GM23338 (cell line): Measurements from ENCODE around the gene SREK1IP1.

Experiments used
- CREB1 ChIP-seq: fragments of 250-450 bp; sonication (Bioruptor Pico); IDR thresholded peaks from 2 replicates; pipeline ENCODE4 v1.5.0; 2020; ENCODE audit warnings: low read depth, mild to moderate bottlenecking, moderate library complexity
- EZH2 ChIP-seq: fragments of 200-600 bp; sonication (generic); IDR thresholded peaks from one replicate; pipeline ENCODE4 v1.8.0; 2017; ENCODE audit warnings: antibody characterized with exemption, mild to moderate bottlenecking, low read depth; ENCODE audit not compliant: unreplicated experiment
- EZH2phosphoT487 ChIP-seq: fragments of 200-600 bp; sonication (generic); IDR thresholded peaks from one replicate; pipeline ENCODE4 v1.8.1; 2018; ENCODE audit warnings: antibody characterized with exemption; ENCODE audit not compliant: unreplicated experiment
- JUNB ChIP-seq: IDR thresholded peaks from one replicate; pipeline ENCODE4 v1.6.1; 2016; ENCODE audit warnings: antibody characterized with exemption; ENCODE audit not compliant: unreplicated experiment
- NANOG ChIP-seq: IDR thresholded peaks from 2 replicates; pipeline ENCODE4 v1.6.1; 2016; ENCODE audit warnings: antibody characterized with exemption, borderline replicate concordance
- POLR2AphosphoS5 ChIP-seq: IDR thresholded peaks from 2 replicates; pipeline ENCODE4 v1.6.1; 2016; ENCODE audit warnings: antibody characterized with exemption, low read depth
- STAT1 ChIP-seq: IDR thresholded peaks from one replicate; pipeline ENCODE4 v1.6.1; 2016; ENCODE audit warnings: antibody characterized with exemption; ENCODE audit not compliant: unreplicated experiment
- ZNF114 ChIP-seq: fragments of 250-450 bp; sonication (Bioruptor Pico); IDR thresholded peaks from 2 replicates; pipeline ENCODE4 v1.5.0; 2020; ENCODE audit warnings: mild to moderate bottlenecking, moderate library complexity
- ZNF331 ChIP-seq: fragments of 250-450 bp; sonication (Bioruptor Pico); IDR thresholded peaks from 2 replicates; pipeline ENCODE4 v1.5.0; 2020; ENCODE audit warnings: low read depth, mild to moderate bottlenecking, moderate library complexity
- TF ChIP-seq, protein P1 (sequence below), 2 experiments: fragments of 200-600 bp in 1 of 2; sonication (generic) in 1 of 2; conservative IDR thresholded peaks; 2 replicates each; pipeline versions ENCODE4 v1.5.1 to v1.6.1; 2016 to 2017; ENCODE audit warnings: antibody characterized with exemption in 2 of 2, low read depth in 2 of 2, mild to moderate bottlenecking in 2 of 2, moderate library complexity in 1 of 2
- TF ChIP-seq, protein P2 (sequence below): IDR thresholded peaks from 2 replicates; pipeline ENCODE4 v1.6.1; 2016; ENCODE audit warnings: antibody characterized with exemption
- TF ChIP-seq, protein P3 (sequence below): IDR thresholded peaks from one replicate; pipeline ENCODE4 v1.6.1; 2018; ENCODE audit warnings: antibody characterized with exemption; ENCODE audit not compliant: unreplicated experiment
- TF ChIP-seq, protein P4 (sequence below): fragments of 250-450 bp; sonication (Bioruptor Pico); IDR thresholded peaks from 2 replicates; pipeline ENCODE4 v1.5.0; 2020; ENCODE audit warnings: mild to moderate bottlenecking, moderate library complexity

DNA sequence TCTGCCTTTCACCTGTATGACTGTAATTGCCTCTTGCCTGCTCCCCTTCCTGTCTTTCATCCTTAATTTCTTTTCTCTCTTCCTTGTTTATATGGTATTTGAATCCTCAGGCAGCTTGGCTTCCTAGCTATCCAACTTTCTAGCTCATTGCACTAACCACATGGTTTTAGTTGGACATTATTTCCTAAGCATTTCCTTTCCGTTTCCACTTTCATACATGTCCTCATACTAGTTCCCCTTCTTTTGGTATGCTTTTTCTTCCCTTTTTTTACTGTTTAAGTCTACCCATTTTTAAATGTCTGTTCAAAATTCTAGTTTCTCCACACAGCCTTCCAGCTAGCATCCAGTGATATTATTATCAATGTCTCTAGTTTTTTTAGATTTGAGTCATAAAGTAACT lies 6.8 kb upstream of the SREK1IP1 start:
- TF ChIP-seq, protein P1, sequence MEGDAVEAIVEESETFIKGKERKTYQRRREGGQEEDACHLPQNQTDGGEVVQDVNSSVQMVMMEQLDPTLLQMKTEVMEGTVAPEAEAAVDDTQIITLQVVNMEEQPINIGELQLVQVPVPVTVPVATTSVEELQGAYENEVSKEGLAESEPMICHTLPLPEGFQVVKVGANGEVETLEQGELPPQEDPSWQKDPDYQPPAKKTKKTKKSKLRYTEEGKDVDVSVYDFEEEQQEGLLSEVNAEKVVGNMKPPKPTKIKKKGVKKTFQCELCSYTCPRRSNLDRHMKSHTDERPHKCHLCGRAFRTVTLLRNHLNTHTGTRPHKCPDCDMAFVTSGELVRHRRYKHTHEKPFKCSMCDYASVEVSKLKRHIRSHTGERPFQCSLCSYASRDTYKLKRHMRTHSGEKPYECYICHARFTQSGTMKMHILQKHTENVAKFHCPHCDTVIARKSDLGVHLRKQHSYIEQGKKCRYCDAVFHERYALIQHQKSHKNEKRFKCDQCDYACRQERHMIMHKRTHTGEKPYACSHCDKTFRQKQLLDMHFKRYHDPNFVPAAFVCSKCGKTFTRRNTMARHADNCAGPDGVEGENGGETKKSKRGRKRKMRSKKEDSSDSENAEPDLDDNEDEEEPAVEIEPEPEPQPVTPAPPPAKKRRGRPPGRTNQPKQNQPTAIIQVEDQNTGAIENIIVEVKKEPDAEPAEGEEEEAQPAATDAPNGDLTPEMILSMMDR (conservative IDR thresholded peaks at IDR 0.05; ENCODE audit: low read depth in 2 of 2), result no peak
- TF ChIP-seq STAT1 (no peak), ZNF114 (CRISPR knock-in tag) (no peak), POLR2AphosphoS5 (no peak), CREB1 (no peak), EZH2 (no peak), EZH2phosphoT487 (no peak), NANOG (no peak), ZNF331 (no peak), JUNB (no peak)
- TF ChIP-seq, protein P2, sequence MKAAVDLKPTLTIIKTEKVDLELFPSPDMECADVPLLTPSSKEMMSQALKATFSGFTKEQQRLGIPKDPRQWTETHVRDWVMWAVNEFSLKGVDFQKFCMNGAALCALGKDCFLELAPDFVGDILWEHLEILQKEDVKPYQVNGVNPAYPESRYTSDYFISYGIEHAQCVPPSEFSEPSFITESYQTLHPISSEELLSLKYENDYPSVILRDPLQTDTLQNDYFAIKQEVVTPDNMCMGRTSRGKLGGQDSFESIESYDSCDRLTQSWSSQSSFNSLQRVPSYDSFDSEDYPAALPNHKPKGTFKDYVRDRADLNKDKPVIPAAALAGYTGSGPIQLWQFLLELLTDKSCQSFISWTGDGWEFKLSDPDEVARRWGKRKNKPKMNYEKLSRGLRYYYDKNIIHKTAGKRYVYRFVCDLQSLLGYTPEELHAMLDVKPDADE, result no peak
- TF ChIP-seq, protein P3, sequence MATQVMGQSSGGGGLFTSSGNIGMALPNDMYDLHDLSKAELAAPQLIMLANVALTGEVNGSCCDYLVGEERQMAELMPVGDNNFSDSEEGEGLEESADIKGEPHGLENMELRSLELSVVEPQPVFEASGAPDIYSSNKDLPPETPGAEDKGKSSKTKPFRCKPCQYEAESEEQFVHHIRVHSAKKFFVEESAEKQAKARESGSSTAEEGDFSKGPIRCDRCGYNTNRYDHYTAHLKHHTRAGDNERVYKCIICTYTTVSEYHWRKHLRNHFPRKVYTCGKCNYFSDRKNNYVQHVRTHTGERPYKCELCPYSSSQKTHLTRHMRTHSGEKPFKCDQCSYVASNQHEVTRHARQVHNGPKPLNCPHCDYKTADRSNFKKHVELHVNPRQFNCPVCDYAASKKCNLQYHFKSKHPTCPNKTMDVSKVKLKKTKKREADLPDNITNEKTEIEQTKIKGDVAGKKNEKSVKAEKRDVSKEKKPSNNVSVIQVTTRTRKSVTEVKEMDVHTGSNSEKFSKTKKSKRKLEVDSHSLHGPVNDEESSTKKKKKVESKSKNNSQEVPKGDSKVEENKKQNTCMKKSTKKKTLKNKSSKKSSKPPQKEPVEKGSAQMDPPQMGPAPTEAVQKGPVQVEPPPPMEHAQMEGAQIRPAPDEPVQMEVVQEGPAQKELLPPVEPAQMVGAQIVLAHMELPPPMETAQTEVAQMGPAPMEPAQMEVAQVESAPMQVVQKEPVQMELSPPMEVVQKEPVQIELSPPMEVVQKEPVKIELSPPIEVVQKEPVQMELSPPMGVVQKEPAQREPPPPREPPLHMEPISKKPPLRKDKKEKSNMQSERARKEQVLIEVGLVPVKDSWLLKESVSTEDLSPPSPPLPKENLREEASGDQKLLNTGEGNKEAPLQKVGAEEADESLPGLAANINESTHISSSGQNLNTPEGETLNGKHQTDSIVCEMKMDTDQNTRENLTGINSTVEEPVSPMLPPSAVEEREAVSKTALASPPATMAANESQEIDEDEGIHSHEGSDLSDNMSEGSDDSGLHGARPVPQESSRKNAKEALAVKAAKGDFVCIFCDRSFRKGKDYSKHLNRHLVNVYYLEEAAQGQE, result no peak
- TF ChIP-seq, protein P4, sequence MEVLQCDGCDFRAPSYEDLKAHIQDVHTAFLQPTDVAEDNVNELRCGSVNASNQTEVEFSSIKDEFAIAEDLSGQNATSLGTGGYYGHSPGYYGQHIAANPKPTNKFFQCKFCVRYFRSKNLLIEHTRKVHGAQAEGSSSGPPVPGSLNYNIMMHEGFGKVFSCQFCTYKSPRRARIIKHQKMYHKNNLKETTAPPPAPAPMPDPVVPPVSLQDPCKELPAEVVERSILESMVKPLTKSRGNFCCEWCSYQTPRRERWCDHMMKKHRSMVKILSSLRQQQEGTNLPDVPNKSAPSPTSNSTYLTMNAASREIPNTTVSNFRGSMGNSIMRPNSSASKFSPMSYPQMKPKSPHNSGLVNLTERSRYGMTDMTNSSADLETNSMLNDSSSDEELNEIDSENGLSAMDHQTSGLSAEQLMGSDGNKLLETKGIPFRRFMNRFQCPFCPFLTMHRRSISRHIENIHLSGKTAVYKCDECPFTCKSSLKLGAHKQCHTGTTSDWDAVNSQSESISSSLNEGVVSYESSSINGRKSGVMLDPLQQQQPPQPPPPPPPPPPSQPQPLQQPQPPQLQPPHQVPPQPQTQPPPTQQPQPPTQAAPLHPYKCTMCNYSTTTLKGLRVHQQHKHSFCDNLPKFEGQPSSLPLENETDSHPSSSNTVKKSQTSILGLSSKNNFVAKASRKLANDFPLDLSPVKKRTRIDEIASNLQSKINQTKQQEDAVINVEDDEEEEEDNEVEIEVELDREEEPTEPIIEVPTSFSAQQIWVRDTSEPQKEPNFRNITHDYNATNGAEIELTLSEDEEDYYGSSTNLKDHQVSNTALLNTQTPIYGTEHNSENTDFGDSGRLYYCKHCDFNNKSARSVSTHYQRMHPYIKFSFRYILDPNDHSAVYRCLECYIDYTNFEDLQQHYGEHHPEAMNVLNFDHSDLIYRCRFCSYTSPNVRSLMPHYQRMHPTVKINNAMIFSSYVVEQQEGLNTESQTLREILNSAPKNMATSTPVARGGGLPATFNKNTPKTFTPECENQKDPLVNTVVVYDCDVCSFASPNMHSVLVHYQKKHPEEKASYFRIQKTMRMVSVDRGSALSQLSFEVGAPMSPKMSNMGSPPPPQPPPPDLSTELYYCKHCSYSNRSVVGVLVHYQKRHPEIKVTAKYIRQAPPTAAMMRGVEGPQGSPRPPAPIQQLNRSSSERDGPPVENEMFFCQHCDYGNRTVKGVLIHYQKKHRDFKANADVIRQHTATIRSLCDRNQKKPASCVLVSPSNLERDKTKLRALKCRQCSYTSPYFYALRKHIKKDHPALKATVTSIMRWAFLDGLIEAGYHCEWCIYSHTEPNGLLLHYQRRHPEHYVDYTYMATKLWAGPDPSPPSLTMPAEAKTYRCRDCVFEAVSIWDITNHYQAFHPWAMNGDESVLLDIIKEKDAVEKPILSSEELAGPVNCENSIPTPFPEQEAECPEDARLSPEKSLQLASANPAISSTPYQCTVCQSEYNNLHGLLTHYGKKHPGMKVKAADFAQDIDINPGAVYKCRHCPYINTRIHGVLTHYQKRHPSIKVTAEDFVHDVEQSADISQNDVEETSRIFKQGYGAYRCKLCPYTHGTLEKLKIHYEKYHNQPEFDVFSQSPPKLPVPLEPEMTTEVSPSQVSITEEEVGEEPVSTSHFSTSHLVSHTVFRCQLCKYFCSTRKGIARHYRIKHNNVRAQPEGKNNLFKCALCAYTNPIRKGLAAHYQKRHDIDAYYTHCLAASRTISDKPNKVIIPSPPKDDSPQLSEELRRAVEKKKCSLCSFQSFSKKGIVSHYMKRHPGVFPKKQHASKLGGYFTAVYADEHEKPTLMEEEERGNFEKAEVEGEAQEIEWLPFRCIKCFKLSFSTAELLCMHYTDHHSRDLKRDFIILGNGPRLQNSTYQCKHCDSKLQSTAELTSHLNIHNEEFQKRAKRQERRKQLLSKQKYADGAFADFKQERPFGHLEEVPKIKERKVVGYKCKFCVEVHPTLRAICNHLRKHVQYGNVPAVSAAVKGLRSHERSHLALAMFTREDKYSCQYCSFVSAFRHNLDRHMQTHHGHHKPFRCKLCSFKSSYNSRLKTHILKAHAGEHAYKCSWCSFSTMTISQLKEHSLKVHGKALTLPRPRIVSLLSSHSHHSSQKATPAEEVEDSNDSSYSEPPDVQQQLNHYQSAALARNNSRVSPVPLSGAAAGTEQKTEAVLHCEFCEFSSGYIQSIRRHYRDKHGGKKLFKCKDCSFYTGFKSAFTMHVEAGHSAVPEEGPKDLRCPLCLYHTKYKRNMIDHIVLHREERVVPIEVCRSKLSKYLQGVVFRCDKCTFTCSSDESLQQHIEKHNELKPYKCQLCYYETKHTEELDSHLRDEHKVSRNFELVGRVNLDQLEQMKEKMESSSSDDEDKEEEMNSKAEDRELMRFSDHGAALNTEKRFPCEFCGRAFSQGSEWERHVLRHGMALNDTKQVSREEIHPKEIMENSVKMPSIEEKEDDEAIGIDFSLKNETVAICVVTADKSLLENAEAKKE (CRISPR knock-in tag), result no peak
